HG02981 (cell line): ENCODE measurements around the gene SLF2.
A peak's percentile ranks its signal among the peaks of the same experiment; 100 is the strongest.

ENCODE experiments used
- ATAC-seq: cut with Tn5 transposase; IDR thresholded peaks from one replicate; pipeline ENCODE4 v1.9.1; 2021; ENCODE audit warnings: mild to moderate bottlenecking, moderate library complexity; ENCODE audit not compliant: unreplicated experiment

SLF2 gene

DNA sequence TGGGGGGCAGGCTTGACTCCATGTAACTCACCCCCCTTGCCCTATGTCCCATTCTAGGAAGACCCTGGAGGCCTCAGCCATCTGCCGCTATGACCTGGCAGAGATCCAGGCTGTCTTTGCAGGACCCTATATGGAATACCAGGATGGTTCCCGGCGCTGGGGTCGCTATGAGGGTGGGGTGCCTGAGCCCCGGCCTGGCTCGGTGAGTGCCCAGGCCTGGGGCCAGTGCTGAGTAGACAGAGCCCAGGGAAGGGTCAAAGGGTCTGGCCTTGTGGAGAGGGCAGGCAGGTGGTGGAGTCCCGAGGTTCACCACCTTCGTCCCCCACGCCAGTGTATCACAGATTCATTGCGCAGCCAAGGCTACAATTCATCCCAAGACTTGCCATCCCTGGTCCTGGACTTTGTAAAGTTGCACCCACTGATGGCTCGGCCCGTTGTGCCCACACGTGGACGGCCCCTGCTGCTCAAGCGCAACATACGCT is 67.1 kb downstream of the SLF2 start:
- ATAC-seq = no peak

DNA sequence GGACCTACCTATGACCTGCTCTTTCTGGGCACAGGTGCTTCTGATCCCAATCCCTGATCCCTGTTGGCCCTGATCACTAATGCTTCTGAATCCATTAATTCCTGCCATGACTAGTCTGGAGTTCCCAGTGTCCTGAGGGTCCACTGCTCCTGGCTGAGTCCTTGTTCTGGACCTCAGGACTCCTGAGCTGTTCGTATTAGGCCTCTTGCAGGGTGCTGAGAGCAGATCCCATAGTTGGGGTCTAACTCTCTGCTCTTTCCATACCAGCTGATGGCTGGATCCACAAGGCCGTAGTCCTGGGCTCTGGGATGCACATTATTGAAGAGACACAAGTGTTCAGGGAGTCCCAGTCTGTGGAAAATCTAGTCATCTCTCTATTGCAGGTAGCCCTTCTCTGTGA is 67.5 kb downstream of the SLF2 start:
- ATAC-seq = no peak

- ATAC-seq = no peak
These were observed 67.9 kb downstream of the SLF2 start for GRCh38 chr10:100980711-100981110.

- no peak for ATAC-seq
These were observed 68.5 kb downstream of the SLF2 start for GRCh38 chr10:100981178-100981772.

GRCh38 chr10:100982916-100983830 is 70.4 kb downstream of the SLF2 start:
- ATAC-seq = no peak

DNA sequence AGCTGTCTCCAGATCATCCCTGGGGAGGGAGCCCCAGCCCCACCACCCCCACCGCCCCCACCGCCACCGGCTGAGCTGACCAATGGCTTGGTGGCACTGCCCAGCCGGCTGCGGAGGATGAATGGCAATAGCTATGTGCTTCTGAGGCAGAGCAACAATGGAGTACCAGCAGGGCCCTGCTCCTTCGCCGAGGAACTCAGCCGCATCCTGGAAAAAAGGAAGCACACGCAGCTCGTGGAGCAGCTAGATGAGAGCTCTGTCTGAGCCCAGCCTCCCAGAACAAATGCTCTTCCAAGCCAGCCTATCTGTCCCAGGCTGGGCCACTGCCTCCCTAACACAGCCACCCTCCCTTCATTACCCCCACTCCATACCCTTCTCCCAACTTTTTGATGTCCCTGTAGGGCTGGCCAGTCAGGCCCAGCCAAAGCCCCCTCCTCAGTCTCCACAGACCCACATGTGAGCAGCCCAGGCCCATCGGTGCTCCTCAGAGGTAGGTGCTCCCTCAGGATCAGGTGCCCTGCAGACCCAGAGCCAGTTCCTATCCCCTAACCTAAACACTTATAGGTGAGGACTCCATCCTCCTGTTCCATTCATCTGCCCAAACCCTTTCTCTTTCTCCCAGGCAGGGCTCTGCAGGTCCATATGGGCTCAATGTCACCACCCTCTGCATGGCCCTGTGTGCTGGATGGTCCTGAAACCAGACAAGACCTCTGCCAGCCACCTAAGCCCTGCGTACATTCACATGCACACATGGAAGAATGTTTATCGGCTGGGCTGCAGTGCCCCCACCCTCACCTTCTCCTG is 71.3 kb downstream of the SLF2 start:
- ATAC-seq = no peak

DNA sequence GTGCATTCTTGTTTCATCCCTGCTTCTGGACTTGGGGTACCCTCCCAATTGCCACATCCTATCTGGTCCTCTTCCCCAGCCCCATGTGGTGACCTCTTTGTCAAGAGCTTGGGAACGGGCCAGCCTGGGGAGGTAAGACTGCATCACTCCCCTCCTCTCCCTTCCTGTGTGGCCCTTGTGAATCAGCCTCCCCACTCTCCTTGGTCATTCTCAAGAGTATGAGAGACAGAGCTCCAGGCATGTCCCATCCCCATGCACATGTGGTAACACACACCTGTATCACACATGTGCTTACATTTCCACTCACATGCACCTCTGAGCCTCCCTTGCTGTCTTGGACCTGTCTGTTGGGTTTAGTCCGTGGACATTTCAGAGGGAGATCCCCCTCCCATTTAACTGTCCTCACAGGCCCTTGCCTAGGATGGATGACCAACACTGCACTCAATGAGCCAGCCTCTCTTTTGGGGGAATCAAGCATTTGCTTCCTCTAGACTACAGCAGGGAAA is 72.0 kb downstream of the SLF2 start:
- ATAC-seq = no peak

DNA sequence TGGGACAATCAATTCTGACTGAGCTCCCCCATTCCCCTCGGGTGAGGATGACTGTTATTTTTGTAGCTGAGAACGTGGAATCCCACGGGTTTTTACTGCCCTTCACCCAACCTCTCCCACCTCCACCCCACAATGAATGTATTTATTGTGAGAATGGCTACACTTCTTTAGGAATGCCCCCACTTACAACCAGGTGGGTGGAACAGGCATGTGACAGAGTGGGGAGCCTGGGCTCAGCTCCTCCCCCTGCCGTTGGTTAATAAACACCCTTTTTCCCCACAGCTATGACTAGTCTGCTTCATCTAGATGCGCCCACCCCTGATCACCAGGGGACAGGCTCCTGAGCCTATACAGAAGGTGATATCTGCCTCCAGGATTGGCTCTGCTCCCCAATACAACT is 72.6 kb downstream of the SLF2 start:
- ATAC-seq = no peak

- no peak for ATAC-seq
These were observed 73.8 kb downstream of the SLF2 start for GRCh38 chr10:100986623-100986951.

GRCh38 chr10:100986952-100987684 is 74.4 kb downstream of the SLF2 start, which contains the start of the genes MRPL43 and TWNK:
Gene MRPL43 (minus strand): TSS chr10:100987497. CDS start chr10:100987443, 54 bp downstream.
Gene TWNK (plus strand): TSS chr10:100987543. CDS start chr10:100988211, 668 bp downstream.
- ATAC-seq = peak; percentile 75

DNA sequence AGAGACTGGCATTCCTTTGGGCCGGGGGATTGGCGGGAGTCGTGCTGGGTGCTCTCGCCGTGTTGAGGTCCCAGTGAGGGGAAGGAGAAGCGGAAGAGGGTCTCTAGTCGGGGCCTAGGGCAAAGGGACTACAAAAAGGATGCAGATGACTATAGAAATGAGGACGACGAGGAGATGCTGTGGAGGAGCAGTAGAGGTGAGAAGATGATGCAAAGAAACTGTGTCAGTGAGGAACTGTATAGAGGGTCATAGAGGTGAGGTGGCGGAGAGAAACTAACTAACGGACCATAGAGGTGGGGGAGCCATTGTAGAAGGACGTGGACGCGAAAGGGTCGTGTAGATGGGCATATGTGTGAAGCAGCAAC is 74.9 kb downstream of the SLF2 start:
- peak; percentile 8 for ATAC-seq

DNA sequence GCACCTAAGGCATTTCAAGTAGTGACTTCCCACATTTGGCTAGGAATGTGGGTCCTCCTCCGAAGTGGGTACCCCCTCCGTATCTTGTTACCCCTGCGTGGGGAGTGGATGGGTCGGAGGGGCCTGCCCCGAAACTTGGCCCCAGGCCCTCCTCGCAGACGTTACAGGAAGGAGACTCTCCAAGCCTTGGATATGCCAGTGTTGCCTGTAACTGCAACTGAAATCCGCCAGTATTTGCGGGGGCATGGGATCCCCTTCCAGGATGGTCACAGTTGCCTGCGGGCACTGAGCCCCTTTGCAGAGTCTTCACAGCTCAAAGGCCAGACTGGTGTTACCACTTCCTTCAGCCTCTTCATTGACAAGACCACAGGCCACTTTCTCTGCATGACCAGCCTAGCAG is 75.4 kb downstream of the SLF2 start:
- no peak for ATAC-seq

- ATAC-seq = no peak
These were observed 76.3 kb downstream of the SLF2 start for GRCh38 chr10:100989088-100989487.

DNA sequence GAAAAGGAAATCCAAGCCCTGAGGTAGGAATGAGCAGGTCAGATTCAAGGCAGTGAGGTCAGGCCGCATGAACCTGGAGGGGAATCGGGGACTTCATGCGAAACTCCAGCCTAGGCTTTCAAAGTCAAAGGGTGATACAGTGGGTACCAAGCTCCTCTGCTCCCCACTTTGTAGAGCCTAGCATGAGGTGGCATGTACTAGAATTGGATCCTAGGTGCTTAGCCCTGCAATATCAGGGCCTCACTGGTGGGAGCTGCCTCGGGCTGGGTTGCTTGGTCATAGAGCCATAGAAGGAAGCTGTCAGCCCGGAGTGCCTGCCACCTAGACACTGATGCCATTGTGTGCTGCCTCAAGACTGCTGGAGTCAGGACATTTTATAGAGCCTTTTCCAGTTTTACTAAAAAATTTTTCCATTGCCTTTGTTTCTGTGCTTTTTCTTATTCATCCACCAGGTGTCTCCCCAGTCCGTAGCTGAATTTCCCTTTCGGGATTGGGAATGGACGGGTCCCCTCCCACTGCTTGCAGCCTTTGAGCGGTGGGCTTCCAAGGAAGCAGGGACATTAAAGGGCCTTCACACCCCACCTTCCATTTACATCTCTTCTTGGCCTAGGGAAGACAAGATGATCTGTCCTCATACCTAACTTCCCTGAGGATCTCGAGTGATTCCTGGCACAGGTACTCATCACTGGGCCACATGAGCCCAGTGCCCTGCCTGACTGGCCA is 81.4 kb downstream of the SLF2 start:
- no peak for ATAC-seq

DNA sequence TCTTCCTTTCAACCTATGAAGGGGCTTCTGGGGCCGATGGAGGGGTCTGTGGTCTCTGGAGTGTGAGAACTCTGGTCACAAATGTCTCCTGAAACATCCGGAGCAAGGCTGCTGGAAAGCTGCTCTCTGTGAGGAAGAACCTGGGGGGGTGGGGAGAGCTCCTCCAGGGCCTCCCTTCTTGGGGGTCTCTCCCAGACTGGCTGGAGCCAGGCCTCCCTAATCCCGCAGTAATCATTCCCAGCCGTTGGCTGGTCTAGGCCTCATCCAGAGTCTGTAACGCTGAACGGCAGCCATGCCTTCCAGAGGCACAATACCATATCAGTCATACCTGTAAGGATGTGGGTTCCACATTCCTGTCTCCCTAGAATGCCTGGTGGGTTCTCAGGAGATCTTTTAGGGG is 82.4 kb downstream of the SLF2 start:
- ATAC-seq = no peak

DNA sequence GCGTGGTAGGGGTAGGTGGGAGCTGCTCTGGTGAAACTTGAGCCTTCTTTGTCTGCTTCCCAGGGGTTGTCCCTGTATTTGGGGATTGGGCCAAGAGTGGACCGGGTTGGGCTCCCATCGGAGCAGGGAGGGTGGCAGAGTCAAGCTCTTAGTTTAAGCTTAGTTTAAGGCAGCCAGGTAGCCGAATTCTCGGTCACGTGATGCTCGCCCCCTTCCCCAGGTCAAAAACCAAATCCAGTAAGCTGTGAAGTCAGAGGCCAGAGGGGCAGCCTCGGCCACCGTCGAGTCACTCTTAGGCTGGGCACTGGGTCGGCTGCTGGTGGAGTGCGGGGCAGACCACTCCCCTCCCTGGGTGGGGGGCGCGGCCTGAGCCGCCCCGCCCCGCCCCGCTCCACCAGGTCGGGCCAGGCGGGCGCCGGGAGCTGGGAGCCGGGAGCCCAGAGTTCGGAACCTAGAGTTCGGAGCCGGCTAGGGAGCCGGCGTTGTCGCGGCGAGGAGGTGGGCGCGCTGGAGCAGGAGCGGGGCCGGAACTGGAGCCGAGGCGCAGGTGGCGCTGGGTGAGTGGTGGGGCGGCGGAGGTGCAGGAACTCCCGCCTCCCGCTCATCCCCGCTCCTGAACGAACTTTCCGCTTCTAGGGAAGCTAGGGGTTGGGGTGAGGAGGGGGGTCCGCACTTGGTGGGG is 84.1 kb downstream of the SLF2 start:
- no peak for ATAC-seq

- no peak for ATAC-seq
These were observed 84.8 kb downstream of the SLF2 start for GRCh38 chr10:100997360-100998182.

GRCh38 chr10:100998183-100998990 is 85.6 kb downstream of the SLF2 start:
- no peak for ATAC-seq
